ENCODE results near the gene CCP110.

CCP110 gene

DNA sequence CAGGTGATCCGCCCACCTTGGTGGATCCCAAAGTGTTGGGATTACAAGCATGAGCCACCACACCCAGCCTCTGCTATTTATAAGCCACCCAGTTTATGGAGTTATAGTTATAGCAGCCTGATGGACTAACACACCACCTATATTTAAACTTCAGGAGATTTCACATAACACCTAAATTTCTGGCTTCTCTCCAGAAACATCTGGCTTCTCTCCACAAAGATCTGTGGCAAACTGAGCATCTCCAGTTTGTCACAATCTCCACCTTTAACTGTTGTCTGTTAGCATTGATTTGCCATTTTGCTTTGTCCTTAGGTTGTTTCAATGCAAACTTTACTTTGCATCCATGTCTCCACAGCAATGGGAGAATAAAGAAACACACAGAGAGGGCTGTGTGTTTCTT is 41.5 kb upstream of the CCP110 start:
- in situ Hi-C loops (cut with HindIII; ENCODE audit: low sequenced_read_pairs): no loop called here
- no peak overlapping the region for H3K4me3 ChIP-seq (ENCODE audit: low read depth, low read length)
- TF ChIP-seq, protein P1, sequence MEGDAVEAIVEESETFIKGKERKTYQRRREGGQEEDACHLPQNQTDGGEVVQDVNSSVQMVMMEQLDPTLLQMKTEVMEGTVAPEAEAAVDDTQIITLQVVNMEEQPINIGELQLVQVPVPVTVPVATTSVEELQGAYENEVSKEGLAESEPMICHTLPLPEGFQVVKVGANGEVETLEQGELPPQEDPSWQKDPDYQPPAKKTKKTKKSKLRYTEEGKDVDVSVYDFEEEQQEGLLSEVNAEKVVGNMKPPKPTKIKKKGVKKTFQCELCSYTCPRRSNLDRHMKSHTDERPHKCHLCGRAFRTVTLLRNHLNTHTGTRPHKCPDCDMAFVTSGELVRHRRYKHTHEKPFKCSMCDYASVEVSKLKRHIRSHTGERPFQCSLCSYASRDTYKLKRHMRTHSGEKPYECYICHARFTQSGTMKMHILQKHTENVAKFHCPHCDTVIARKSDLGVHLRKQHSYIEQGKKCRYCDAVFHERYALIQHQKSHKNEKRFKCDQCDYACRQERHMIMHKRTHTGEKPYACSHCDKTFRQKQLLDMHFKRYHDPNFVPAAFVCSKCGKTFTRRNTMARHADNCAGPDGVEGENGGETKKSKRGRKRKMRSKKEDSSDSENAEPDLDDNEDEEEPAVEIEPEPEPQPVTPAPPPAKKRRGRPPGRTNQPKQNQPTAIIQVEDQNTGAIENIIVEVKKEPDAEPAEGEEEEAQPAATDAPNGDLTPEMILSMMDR (IDR thresholded peaks at IDR 0.05; ENCODE audit: low read depth, low read length, missing control alignments): no peak
- DNase-seq (ENCODE audit: low read depth): no peak

DNA sequence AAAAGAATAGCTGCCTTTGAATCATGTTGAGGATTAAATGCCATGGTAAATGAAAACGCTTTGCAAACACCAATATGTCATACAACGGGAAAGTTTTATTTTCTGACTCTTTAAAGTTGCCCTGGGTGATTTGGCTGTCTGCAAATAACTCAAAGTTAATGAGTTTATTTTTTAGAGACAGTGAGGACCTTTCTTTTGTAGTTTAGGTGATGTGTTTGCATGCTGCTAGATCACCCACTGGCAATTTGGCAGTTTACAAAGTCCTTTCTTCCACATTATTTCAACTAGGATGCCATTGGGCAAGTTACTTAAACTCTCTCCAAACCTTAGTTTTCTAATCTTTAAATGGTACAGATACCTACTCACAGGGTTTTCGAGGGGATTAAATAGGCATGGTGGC is 39.6 kb upstream of the CCP110 start:
- DNase-seq (ENCODE audit: low read depth): no peak
- in situ Hi-C loops (cut with HindIII; ENCODE audit: low sequenced_read_pairs): no loop called here
- no peak overlapping the region for H3K4me3 ChIP-seq (ENCODE audit: low read depth, low read length)
- TF ChIP-seq, protein P1 (IDR thresholded peaks at IDR 0.05; ENCODE audit: low read depth, low read length, missing control alignments): no peak

DNA sequence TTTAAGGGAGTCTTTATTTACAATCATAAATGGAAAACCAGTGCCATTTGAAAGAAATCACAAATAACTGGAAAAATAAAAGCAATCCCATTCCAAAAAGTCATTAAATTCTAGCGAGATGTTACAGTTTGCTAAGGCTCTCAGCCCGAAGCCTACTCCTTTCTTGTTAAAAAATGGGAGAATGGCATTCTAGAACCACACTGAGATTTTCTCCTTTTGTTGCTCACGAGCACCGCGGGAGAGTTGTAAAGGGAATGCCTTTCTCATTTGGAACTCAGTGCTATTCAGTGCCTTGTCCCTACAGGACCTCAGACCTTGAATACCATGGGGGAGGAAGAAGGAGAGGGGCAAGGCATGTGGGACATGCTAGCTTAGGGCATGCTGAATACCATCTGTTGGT is 38.1 kb upstream of the CCP110 start:
- TF ChIP-seq, protein P1 (IDR thresholded peaks at IDR 0.05; ENCODE audit: low read depth, low read length, missing control alignments): no peak
- no peak overlapping the region for H3K4me3 ChIP-seq (ENCODE audit: low read depth, low read length)
- in situ Hi-C loops (cut with HindIII; ENCODE audit: low sequenced_read_pairs): no loop called here
- no peak for DNase-seq (ENCODE audit: low read depth)

DNA sequence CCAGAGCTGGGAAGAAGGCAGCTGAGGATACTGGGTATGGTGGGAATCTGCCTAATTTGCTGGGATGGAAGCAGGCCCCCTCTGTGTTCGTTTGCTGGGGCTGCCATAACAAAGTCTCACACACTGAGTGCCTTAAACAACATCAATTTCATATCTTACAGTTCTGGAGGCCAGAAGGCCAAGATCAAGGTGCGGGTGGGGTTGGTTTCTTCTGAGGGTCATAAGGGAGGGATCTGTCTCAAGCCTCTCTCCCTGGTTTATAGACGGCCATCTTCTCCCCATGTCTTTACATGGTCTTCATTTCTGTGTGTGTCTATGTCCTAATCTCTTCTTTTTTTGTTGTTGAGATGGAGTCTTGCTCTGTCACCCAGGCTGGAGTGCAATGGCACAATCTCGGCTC is 37.7 kb upstream of the CCP110 start:
- H3K4me3 ChIP-seq (ENCODE audit: low read depth, low read length): no peak overlapping the region
- in situ Hi-C loops (cut with HindIII; ENCODE audit: low sequenced_read_pairs): no loop called here
- TF ChIP-seq, protein P1 (IDR thresholded peaks at IDR 0.05; ENCODE audit: low read depth, low read length, missing control alignments): no peak
- no peak for DNase-seq (ENCODE audit: low read depth)

DNA sequence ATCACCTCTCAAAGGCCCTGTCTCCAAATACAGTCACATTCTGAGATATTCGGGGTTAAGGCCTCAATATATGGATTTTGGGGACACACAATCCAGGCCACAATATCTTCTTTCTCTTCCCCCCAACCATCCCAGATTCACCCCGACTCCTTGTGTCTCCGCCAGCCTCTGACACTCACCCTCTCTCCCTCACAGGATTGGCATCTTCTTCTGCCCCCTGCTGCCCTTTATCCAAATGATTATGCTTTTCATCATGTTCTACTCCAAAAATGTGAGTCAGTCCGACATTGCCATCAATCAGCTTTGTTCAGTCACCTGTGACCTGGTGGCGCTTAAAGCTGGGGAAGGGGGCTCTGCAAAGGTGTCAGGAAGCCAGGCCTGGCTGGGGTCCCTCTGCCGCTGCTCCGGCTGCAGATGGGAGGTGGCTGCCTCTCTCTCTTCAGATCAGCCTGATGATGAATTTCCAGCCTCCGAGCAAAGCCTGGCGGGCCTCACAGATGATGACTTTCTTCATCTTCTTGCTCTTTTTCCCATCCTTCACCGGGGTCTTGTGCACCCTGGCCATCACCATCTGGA is 36.9 kb upstream of the CCP110 start:
- no peak overlapping the region for H3K4me3 ChIP-seq (ENCODE audit: low read depth, low read length)
- in situ Hi-C loops (cut with HindIII; ENCODE audit: low sequenced_read_pairs): no loop called here
- TF ChIP-seq, protein P1 (IDR thresholded peaks at IDR 0.05; ENCODE audit: low read depth, low read length, missing control alignments): no peak
- no peak for DNase-seq (ENCODE audit: low read depth)

DNA sequence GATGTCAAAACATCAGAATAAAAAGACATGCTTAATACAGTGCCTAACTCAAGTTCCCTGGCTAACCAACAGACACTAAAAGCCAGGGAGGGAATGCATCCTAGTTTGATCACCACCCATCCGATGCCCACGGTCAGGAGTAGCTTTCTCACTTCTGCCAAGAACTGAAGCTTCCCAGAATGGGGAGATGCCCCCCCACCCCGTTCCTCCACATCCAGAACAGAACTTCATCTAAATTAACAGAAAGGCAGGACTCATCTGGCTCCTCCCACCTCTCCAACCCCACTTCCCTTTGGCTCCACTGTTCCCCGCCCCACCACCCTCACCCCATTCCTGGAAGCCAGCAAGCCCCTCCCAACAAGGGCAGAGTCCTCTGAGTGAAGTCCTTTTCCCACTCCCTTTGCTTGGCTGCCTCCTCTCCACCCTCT is 35.5 kb upstream of the CCP110 start:
- TF ChIP-seq, protein P1 (IDR thresholded peaks at IDR 0.05; ENCODE audit: low read depth, low read length, missing control alignments): no peak
- in situ Hi-C loops (cut with HindIII; ENCODE audit: low sequenced_read_pairs): no loop called here
- no peak for DNase-seq (ENCODE audit: low read depth)
- no peak overlapping the region for H3K4me3 ChIP-seq (ENCODE audit: low read depth, low read length)
